Smooth muscle cell (in vitro differentiated cells): ENCODE data around the gene ZCCHC2. TPM values are rescaled to one million over a fixed set of nuclear protein-coding genes. Genes with fewer than 3 reads are reported as not detected.
A peak's percentile ranks its signal among the peaks of the same experiment; 100 is the strongest.

Experiments
- DNase-seq: peaks from one replicate; lab custom pipeline; 2025; ENCODE audit not compliant: unreplicated experiment; lab: John Stamatoyannopoulos, UW
- H2AFZ ChIP-seq: fragments of 200-600 bp; sonication (generic); 2 replicates; pipeline ENCODE4 v1.6.0; 2016; ENCODE audit warnings: antibody characterized with exemption, low read depth, mild to moderate bottlenecking
- H3F3A ChIP-seq: fragments of 200-600 bp; sonication (generic); 2 replicates; pipeline ENCODE4 v1.6.0; 2017; ENCODE audit warnings: antibody characterized with exemption, low read depth
- H3K27ac ChIP-seq: fragments of 200-600 bp; sonication (generic); 2 replicates; pipeline ENCODE4 v1.5.1; 2016; ENCODE audit warnings: low read depth, mild to moderate bottlenecking
- H3K27me3 ChIP-seq: fragments of 200-600 bp; sonication (generic); 2 replicates; pipeline ENCODE4 v1.6.1; 2016; ENCODE audit warnings: low read depth, mild to moderate bottlenecking
- H3K36me3 ChIP-seq: fragments of 200-600 bp; sonication (generic); 2 replicates; pipeline ENCODE4 v1.5.1; 2016; ENCODE audit warnings: low read depth
- H3K4me1 ChIP-seq: fragments of 200-600 bp; sonication (generic); 2 replicates; pipeline ENCODE4 v1.5.1; 2016; ENCODE audit warnings: low read depth
- H3K4me2 ChIP-seq: fragments of 200-600 bp; sonication (generic); 2 replicates; pipeline ENCODE4 v1.6.0; 2016; ENCODE audit warnings: mild to moderate bottlenecking
- H3K4me3 ChIP-seq: fragments of 200-600 bp; sonication (generic); 2 replicates; pipeline ENCODE4 v1.5.1; 2016; ENCODE audit warnings: mild to moderate bottlenecking
- H3K79me2 ChIP-seq: fragments of 200-600 bp; sonication (generic); 2 replicates; pipeline ENCODE4 v1.6.0; 2016; ENCODE audit warnings: low read depth, mild to moderate bottlenecking
- H3K9ac ChIP-seq: fragments of 200-600 bp; sonication (generic); 2 replicates; pipeline ENCODE4 v1.6.0; 2016; ENCODE audit warnings: low read depth
- H3K9me3 ChIP-seq: fragments of 200-600 bp; sonication (generic); replicated peaks from 2 replicates; pipeline ENCODE4 v1.5.1; 2016; ENCODE audit warnings: low read depth
- H4K20me1 ChIP-seq: fragments of 200-600 bp; sonication (generic); 2 replicates; pipeline ENCODE4 v1.6.0; 2016; ENCODE audit warnings: low read depth
- whole genome bisulfite sequencing: methylation state at CpG from one replicate; pipeline ENCODE4 v1.1.7; 2016; ENCODE audit warnings: low lambda C conversion rate; 5-methylcytosine and 5-hydroxymethylcytosine counted together
- polyA plus RNA-seq: library from polyadenylated mRNA; unstranded; fragments of >200 nt; fragmentation: Nextera tagmentation; extraction: Ambion mirVana; gene quantifications from 2 replicates; pipeline ENCODE4 v1.2.1, GENCODE V29; 2016
- total RNA-seq: library from RNA; depleted of rRNA; stranded (reverse); fragments of >200 nt; gene quantifications from 2 replicates; pipeline ENCODE4 v1.2.3, GENCODE V29; 2014
- TF ChIP-seq, protein P1 (sequence below): fragments of 200-600 bp; sonication (generic); IDR thresholded peaks from 2 replicates; pipeline ENCODE4 v1.5.1; 2017; ENCODE audit warnings: borderline replicate concordance, mild to moderate bottlenecking, antibody characterized with exemption; ENCODE audit not compliant: insufficient read depth, poor library complexity, severe bottlenecking

Gene ZCCHC2
- total and polyA plus RNA-seq, 2 experiments from 2014 or later: 0.74 to 8.1 TPM

DNA sequence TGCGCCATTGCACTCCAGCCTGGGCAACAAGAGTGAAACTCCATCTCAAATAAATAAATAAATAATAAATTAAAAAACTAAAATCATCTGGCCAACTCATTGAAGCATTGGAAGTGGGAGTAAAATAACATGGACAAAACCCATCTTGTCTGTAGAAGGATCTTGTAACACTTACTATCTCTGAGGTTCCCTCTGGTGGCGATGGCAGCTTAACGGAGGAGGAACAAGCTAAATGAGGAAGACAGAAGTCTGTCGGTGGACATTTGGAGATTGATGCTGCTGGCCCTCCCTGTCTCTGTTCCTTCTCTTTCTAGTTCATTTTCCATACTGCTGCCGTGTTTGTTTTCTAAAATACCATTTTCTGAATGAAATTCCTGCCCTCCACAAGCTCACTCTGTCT, 43.4 kb downstream of the ZCCHC2 start:
- Histone ChIP-seq H2AFZ (no peak overlapping the region), H3K4me3 (no peak overlapping the region), H3K4me2 (no peak overlapping the region), H3F3A (no peaks in the 10 kb centered on the region), H3K36me3 (peaks cover 3% of the 10 kb centered on the region), H3K4me1 (no peaks in the 10 kb centered on the region), H4K20me1 (no peaks in the 10 kb centered on the region), H3K27me3 (no peaks in the 10 kb centered on the region), H3K27ac (no peak overlapping the region), H3K9ac (no peak overlapping the region), H3K79me2 (no peaks in the 10 kb centered on the region), H3K9me3 (no peaks in the 10 kb centered on the region)
- WGBS: 74% methylated on average over 5 of the region's 5 CpGs
- TF ChIP-seq, protein P1, sequence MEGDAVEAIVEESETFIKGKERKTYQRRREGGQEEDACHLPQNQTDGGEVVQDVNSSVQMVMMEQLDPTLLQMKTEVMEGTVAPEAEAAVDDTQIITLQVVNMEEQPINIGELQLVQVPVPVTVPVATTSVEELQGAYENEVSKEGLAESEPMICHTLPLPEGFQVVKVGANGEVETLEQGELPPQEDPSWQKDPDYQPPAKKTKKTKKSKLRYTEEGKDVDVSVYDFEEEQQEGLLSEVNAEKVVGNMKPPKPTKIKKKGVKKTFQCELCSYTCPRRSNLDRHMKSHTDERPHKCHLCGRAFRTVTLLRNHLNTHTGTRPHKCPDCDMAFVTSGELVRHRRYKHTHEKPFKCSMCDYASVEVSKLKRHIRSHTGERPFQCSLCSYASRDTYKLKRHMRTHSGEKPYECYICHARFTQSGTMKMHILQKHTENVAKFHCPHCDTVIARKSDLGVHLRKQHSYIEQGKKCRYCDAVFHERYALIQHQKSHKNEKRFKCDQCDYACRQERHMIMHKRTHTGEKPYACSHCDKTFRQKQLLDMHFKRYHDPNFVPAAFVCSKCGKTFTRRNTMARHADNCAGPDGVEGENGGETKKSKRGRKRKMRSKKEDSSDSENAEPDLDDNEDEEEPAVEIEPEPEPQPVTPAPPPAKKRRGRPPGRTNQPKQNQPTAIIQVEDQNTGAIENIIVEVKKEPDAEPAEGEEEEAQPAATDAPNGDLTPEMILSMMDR: peak; percentile 12
- DNase-seq: no peak

DNA sequence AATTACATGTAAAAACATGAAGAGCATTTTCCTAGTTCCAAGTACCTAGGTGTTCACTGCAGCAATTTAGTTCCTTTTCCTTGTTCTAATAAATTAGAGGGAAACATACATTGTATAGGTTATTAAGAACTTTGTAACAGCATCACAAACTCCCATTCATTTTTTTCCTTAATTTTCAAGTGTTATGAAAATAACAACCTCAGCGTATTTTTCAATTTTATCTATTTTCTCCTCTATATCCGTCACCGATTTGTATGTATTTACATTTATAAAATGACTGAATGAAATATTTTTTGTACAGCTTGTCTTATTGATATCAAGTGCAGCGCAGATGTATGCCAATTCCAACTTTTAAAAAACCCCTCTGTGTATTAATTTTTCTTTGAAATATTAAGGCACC, 44.0 kb downstream of the ZCCHC2 start:
- H3K4me1 ChIP-seq: no peaks in the 10 kb centered on the region
- TF ChIP-seq, protein P1: no peak
- no peaks in the 10 kb centered on the region for H4K20me1 ChIP-seq
- no peak for DNase-seq
- H3K9ac ChIP-seq: no peak overlapping the region
- no peaks in the 10 kb centered on the region for H3F3A ChIP-seq
- H2AFZ ChIP-seq: no peak overlapping the region
- H3K9me3 ChIP-seq: no peaks in the 10 kb centered on the region
- H3K27me3 ChIP-seq: no peaks in the 10 kb centered on the region
- H3K27ac ChIP-seq: no peak overlapping the region
- no peak overlapping the region for H3K4me3 ChIP-seq
- no peaks in the 10 kb centered on the region for H3K79me2 ChIP-seq
- 97% methylated on average over 4 of the region's 4 CpGs for WGBS
- no peak overlapping the region for H3K4me2 ChIP-seq
- H3K36me3 ChIP-seq: peaks cover 3% of the 10 kb centered on the region

DNA sequence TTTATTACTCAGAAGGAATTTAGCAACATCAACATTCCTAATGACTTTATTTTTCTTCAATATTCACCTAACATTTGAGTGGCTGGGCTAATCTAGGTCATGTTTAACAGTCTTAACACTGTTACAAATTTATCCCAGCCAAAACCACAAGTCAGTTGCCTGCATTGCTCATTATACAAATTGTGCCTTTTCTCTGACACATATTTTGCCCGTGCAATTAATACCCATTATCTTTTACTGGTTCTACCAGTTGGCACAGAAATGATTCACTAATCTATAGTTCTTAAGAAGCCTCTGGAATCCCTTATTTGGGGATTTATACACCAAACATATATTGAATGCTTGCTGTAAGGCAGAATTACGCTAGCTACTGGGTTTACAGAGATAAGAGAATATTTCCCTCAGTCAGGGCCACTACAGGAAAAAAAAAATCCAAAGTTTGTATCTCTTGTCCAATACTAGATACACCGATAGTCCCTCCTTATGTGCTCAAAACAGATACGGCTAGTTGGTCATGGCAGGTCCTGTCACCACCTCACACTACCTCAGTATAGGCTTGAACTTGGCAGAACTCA, 46.3 kb downstream of the ZCCHC2 start:
- H3K27ac ChIP-seq: no peak overlapping the region
- H3K4me3 ChIP-seq: no peak overlapping the region
- 65% methylated on average over 4 of the region's 4 CpGs for WGBS
- H4K20me1 ChIP-seq: no peaks in the 10 kb centered on the region
- no peaks in the 10 kb centered on the region for H3K27me3 ChIP-seq
- no peaks in the 10 kb centered on the region for H3K9me3 ChIP-seq
- H3K4me1 ChIP-seq: no peaks in the 10 kb centered on the region
- H3K36me3 ChIP-seq: peaks cover 3% of the 10 kb centered on the region
- H3F3A ChIP-seq: no peaks in the 10 kb centered on the region
- H2AFZ ChIP-seq: no peak overlapping the region
- TF ChIP-seq, protein P1: no peak
- H3K4me2 ChIP-seq: no peak overlapping the region
- no peak overlapping the region for H3K9ac ChIP-seq
- DNase-seq: no peak
- no peaks in the 10 kb centered on the region for H3K79me2 ChIP-seq

DNA sequence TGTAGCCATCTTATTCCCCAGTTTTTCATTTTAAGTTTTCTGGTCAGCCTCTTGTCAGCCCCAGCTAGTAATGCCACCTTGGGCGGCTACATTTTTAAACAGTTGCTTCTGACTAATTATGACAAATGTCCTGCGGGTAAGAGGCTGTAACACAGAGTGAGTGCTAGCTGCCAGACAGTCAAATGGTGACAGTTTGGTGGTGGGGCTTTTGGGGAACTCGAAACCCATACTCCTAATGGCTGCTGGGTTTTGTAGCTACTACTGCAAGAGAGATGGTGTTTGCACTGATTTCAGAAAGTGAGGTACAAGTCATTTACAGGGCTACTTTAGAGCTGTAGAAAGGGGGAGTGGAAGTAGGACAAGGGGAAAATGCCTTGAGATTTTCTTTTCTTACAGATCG, 48.2 kb downstream of the ZCCHC2 start:
- no peaks in the 10 kb centered on the region for H3F3A ChIP-seq
- H3K27me3 ChIP-seq: no peaks in the 10 kb centered on the region
- H3K4me2 ChIP-seq: no peak overlapping the region
- H3K27ac ChIP-seq: no peak overlapping the region
- TF ChIP-seq, protein P1: no peak
- no peak overlapping the region for H3K9ac ChIP-seq
- no peaks in the 10 kb centered on the region for H3K9me3 ChIP-seq
- no peak for DNase-seq
- no peaks in the 10 kb centered on the region for H4K20me1 ChIP-seq
- H3K36me3 ChIP-seq: no peaks in the 10 kb centered on the region
- H3K79me2 ChIP-seq: no peaks in the 10 kb centered on the region
- no peak overlapping the region for H3K4me3 ChIP-seq
- WGBS: 96% methylated on average over 4 of the region's 4 CpGs
- no peak overlapping the region for H2AFZ ChIP-seq
- no peaks in the 10 kb centered on the region for H3K4me1 ChIP-seq
